HepG2 (cell line): Measurements from ENCODE around the gene HIGD1A.

Experiments used
- PHF8 ChIP-seq: sonication (generic); formaldehyde crosslinking; IDR thresholded peaks from 2 replicates; pipeline ENCODE4 v1.5.0; 2020; ENCODE audit warnings: missing genetic modification reagents
- POLR2AphosphoS5 ChIP-seq: IDR thresholded peaks from 2 replicates; pipeline ENCODE4 v1.6.1; 2012; ENCODE audit warnings: low read depth, low read length
- SMAD9 ChIP-seq: sonication (generic); formaldehyde crosslinking; IDR thresholded peaks from 2 replicates; pipeline ENCODE4 v1.5.1; 2020; ENCODE audit warnings: mild to moderate bottlenecking, missing genetic modification reagents
- SRY ChIP-seq: sonication (generic); formaldehyde crosslinking; IDR thresholded peaks from 2 replicates; pipeline ENCODE4 v1.8.0; 2022; ENCODE audit warnings: mild to moderate bottlenecking, missing genetic modification reagents
- ZEB1 ChIP-seq: IDR thresholded peaks from 2 replicates; pipeline ENCODE4 v1.6.1; 2012; ENCODE audit warnings: mild to moderate bottlenecking, low read depth, inconsistent platforms; ENCODE audit not compliant: insufficient replicate concordance

DNA sequence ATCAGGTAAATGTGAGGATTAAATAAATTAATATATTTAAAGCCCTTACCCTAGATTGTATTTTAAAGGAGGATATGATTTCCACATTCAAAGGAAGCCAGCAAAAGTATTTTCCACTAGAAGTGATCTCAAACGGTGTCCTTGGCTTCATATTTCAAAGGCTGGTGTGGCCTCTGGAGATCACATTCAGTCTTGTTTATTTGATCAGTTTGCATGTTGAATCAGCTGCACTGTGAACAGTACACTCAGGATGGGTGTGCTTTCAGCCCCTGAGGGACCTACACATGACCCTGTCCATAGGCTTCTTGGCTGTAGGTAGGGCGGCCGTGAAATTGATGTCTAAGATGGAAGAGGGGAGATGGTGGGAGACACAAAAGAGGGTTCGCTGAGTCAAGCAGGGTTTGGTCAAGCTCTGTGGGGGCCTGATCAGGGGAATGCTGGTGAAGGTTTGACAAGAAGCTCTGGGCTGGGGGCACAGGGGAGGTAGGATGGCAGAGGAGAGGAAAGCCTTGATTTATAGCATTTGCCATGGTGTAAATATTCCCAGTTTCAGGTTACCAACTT lies 49.5 kb upstream of the HIGD1A start:
- TF ChIP-seq SRY (CRISPR knock-in tag) (no peak), ZEB1 (no peak), POLR2AphosphoS5 (peak; percentile 51), SMAD9 (CRISPR knock-in tag) (no peak), PHF8 (CRISPR knock-in tag) (no peak)
